Epithelial cell of esophagus (primary cell): Measurements from ENCODE around the gene LTBR.
"Not testable (repeated sequence)": the region's sequence is repeated elsewhere in the genome, so short reads cannot be mapped to it uniquely, and the experiment has no call there.

Experiments used
- DNase-seq: peaks from one replicate; pipeline ENCODE4 v3.0.0; 2010; ENCODE audit warnings: low read depth
- H3K4me3 ChIP-seq: 2 replicates; pipeline ENCODE4 v1.5.1; 2011; ENCODE audit warnings: mild to moderate bottlenecking, low read length, control low read depth
- TF ChIP-seq, protein P1 (sequence below): IDR thresholded peaks from 2 replicates; pipeline ENCODE4 v1.5.1; 2011; ENCODE audit warnings: low read depth, mild to moderate bottlenecking, low read length, control low read depth, inconsistent platforms; ENCODE audit not compliant: insufficient read depth; ENCODE audit errors: missing control alignments

The LTBR gene

DNA sequence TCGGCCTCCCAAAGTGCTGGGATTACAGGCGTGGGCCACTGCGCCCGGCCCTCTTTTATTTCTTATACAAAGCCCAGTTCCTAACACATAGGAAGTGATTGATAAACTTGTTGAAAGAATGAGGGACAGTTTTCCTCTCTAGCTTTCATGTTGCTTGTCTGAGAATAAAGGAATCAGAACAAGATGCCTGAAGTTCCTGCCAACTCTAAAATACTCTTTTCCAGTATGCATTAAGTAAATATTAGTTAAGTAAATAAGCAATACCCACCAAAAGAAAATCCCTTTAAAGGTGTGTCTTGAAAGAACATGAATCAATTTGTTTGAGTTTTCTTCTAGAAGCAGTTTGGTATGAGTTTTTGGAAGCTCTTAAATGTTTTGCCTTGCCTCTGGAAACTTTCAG is 36.4 kb downstream of the LTBR start:
- no peak overlapping the region for H3K4me3 ChIP-seq
- no peak for DNase-seq
- TF ChIP-seq, protein P1, sequence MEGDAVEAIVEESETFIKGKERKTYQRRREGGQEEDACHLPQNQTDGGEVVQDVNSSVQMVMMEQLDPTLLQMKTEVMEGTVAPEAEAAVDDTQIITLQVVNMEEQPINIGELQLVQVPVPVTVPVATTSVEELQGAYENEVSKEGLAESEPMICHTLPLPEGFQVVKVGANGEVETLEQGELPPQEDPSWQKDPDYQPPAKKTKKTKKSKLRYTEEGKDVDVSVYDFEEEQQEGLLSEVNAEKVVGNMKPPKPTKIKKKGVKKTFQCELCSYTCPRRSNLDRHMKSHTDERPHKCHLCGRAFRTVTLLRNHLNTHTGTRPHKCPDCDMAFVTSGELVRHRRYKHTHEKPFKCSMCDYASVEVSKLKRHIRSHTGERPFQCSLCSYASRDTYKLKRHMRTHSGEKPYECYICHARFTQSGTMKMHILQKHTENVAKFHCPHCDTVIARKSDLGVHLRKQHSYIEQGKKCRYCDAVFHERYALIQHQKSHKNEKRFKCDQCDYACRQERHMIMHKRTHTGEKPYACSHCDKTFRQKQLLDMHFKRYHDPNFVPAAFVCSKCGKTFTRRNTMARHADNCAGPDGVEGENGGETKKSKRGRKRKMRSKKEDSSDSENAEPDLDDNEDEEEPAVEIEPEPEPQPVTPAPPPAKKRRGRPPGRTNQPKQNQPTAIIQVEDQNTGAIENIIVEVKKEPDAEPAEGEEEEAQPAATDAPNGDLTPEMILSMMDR, result no peak

DNA sequence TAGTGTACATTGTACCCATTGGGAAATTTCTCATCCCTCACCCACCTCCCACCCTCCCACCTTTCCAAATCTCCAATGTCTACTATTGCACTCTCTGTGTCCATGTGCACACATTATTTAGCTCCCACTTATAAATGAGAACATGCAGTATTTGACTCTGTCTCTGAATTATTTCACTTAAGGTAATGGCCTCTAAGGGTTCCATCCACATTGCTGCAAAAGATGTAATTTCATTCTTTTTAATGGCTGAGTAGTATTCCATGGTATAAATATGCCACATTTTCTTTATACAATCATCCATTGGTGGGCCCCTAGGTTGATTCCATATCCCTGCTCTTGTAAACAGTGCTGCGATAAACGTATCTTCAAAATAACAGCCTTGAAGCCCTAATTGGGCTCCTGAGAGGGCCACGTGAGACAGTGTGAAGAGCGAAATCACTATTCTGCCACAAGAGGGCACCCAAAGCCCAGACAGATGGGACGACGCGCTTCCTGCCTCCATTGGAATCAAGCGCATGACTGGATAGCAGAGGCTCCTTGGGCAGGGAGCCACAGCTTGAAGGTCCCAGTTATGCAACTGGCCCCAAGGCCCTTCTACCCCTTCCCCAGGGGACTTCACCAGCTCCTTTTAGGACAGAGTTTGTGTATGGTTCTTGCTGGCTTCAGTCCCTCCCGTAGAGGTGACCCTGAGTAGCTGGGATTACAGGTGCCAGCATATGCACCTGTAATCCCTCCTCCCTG is 39.5 kb downstream of the LTBR start:
- peak; percentile 92 for DNase-seq
- H3K4me3 ChIP-seq, result no peak overlapping the region
- TF ChIP-seq, protein P1, result peak; percentile 85

- TF ChIP-seq, protein P1, result no peak
- H3K4me3 ChIP-seq, result no peak overlapping the region
- DNase-seq, result no peak
Measured at GRCh38 chr12:6424008-6424347, 40.0 kb downstream of the LTBR start.

GRCh38 chr12:6424866-6425265 is 40.9 kb downstream of the LTBR start:
- no peak for DNase-seq
- H3K4me3 ChIP-seq, result no peak overlapping the region
- TF ChIP-seq, protein P1, result no peak

DNA sequence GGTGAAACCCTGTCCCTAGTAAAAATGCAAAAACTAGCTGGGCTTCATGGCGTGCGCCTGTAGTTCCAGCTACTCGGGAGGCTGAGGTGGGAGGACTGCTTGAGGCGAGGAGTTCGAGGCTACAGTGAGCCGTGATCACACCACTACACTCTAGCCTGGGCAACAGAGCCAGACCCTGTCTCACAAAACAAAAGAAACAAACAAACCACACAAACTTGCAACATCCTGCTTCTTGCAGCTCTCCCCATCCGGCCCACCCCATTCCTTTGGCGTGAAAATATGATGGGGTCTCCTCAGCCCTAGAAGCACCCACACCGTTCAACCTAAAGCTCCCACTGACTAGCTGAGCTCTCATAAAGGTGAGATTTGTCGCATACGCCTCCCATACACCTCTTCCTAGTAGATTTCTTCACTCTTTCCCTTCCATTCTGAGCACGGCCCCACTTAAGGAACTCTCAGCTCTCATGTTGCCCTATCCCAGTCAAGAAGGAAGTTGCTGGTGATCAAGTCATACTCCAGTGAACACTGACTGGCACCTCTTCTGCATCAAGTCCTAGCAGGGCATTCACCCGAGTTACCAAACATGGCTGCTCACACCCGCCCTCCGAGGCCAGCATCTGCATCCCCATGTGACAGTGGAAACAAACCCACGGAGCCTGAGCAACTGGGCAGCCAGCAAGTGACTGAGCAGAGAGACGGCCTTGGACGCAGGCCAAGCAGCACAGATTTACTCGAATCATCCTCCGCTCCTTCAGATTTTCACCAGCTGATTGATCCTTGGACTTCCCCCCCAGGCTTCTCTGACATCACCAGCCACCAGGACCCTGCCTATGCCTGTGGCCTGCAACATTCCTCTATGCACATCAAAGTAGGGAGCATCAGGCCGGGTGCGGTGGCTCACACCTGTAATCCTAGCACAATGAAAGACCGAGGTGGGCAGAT is 41.9 kb downstream of the LTBR start:
- TF ChIP-seq, protein P1, result no peak
- H3K4me3 ChIP-seq, result no peak overlapping the region
- DNase-seq, result no peak

- no peak overlapping the region for H3K4me3 ChIP-seq
- TF ChIP-seq, protein P1, result no peak
- DNase-seq, result no peak
Measured at GRCh38 chr12:6426882-6427671, 43.1 kb downstream of the LTBR start.

GRCh38 chr12:6427796-6428195 is 43.8 kb downstream of the LTBR start:
- not testable (repeated sequence) for DNase-seq, H3K4me3 ChIP-seq
